ENCODE results near the gene SMIM31. TPM values are rescaled to one million over a fixed set of nuclear protein-coding genes. Genes with fewer than 3 reads are reported as not detected.
A peak's percentile ranks its signal among the peaks of the same experiment; 100 is the strongest.

Gene SMIM31
- polyA plus RNA-seq, 3 donors: 0.14 to 0.73 (median 0.57) TPM

DNA sequence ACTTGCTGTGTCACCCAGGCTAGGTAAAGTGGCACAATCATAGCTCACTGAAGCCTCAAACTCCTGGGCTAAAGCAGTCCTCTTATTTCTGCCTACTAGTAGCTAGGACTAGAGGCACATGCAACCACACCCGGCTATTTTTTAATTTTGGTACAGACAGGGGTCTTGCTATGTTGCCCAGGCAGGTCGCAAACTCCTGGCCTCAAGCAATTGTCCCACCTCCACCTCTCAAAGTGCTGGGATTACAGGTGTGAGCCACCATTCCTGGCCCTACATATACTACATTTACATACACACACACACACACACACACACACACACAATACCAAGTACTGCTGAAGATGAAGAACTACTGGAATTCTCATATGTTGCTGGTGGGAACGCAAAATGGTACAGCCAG, 26.9 kb downstream of the SMIM31 start:
- DNase-seq: no peak

GRCh38 chr4:164783976-164784375, 30.0 kb downstream of the SMIM31 start:
- DNase-seq: peak; percentile 80

DNA sequence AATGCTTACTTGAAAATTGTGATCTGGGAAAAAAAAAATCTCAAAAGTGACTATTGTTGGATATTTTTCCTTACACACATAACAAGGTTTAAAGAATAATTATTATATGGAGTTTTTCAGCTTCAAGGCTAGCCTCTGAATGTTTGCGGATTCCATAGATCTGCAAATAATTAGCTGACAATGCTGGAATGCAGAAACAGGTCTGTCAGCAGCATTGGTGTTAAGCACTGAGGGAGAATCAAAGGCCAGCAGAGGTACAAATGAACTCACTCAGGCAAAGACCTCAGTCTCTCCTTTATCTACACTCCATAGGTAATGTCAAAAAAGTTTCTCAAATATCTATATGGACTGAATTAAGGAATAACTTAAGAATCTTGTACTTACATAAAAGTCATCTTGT, 35.1 kb downstream of the SMIM31 start:
- DNase-seq: no peak

DNA sequence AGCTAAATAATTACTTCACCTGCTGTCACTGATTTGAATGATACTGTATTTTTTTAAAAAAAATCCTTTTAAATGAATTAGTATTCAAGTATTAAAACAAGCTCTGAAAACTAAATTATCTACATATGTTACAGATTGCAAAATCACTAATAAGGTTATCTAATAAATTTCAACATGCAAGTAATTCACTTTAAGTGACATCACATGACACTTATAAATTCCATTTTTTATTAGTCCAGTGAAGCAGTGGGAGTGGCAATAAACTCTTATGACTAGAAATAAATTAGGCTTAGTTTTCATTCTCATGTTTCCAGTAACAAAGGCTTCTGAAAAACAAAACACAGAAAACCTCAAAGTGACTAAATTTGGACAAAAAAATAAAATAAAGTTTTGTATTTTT, 36.3 kb downstream of the SMIM31 start:
- DNase-seq: no peak

- DNase-seq: no peak
Measured at GRCh38 chr4:164799410-164799809, 45.5 kb downstream of the SMIM31 start.

DNA sequence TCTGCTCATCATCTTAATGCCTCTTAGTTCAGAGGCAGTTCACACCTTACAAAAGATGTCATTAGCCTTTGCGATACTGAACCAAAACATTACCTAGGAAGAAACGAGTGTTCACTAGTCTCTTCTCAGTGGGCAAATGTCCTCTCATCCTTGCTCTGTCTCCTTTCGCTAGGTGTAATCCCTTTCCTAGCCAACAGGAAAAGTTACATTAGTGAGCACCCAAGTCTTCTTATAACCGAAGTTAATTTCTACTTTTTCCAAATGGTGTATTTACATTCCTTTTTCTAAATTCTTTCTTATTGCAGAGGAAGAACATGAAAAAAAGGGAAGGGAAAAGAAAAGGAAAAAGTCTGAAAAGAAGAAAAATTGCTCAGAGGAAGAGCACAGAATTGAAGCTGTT, 46.9 kb downstream of the SMIM31 start:
- no peak for DNase-seq

GRCh38 chr4:164802301-164802901, 48.5 kb downstream of the SMIM31 start:
- no peak for DNase-seq

- DNase-seq: no peak
Measured at GRCh38 chr4:164803702-164804101, 49.8 kb downstream of the SMIM31 start.

- no peak for DNase-seq
Measured at GRCh38 chr4:164807611-164808010, 53.7 kb downstream of the SMIM31 start.

- DNase-seq: no peak
Measured at GRCh38 chr4:164813554-164813953, 59.6 kb downstream of the SMIM31 start.

GRCh38 chr4:164815711-164816110, 61.8 kb downstream of the SMIM31 start:
- no peak for DNase-seq

DNA sequence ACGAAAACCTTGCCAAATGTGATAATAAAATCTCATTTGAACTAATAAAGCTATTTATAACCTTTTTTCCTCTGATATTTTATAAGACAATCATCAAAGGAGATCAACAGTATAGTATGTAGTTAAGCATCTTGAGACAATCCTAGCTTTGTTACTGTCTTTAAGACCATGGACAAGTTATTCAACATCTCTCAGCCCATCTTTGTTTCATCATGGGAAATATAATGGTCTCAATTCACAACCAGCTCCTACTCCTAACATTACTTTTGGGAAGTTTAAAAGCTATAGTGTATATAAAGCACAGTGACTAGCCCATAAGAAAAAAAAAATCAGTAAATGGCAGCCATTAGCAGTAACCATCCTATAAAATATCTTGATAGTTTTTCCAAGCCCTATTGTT, 65.4 kb downstream of the SMIM31 start:
- no peak for DNase-seq

DNA sequence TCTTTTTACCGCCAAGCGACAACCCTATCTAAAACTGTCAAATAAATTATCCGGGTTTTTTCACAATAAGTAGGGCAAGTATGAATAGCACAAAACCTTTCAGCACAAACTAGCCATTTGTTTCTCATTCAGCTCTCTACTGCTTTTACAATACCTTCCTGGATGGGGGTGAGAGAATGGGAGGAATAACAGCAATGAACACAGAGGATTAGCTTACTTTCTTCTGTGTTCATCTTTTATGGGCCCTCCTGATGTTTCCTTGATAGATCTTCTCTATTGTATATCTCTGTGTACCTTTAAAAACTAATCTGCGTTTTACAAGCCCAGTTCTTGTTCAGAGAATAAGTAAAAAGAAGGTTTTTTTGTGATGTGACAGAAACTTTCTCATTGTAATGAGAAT, 67.8 kb downstream of the SMIM31 start:
- no peak for DNase-seq

- DNase-seq: no peak
Measured at GRCh38 chr4:164824581-164824980, 70.7 kb downstream of the SMIM31 start.

DNA sequence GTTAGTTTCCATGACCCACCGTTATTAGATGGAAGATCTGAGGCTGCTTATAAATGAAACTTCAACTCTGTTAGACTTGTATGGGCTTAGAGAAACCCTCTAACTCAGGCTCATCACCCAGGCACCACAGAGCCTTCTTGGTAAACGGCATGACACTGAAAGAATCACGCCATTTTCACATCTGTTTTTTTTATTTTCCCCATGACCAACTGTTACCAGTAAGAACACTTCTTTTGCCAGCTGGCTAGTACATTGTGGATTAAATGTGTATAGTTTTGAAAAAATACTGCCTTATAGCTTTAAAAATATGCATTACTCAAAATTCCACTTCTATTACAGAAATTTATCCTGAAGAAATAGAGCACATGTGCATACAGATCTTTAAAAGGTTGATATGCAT, 75.0 kb downstream of the SMIM31 start:
- DNase-seq: no peak

DNA sequence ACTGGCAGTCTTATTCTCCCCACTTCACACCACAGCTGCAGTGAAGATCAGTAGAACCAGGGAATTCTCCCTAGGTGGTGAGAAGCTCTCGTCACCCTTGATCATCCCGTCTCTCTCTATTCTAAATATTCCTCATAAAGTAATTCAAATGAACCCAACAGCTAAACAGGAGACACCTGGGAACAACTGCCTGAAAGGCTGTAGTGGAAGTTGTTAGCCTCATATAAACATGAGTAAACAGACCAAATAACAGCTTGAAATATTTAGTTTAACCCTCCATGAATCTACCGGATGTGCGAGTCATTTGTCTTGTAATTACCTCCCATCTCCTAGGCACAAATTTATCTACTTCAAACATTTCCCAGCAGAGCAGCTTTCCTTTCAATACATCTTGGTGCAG, 92.6 kb downstream of the SMIM31 start:
- DNase-seq: no peak

GRCh38 chr4:164847016-164847415, 93.1 kb downstream of the SMIM31 start:
- DNase-seq: no peak

- DNase-seq: no peak
Measured at GRCh38 chr4:164847967-164848649, 94.2 kb downstream of the SMIM31 start.

Other genes starting within 250 kb of the SMIM31 start
- gene APELA, start 123.0 kb downstream of the SMIM31 start, polyA plus RNA-seq (ENCODE audit: insufficient read length in 3 of 3): 10 to 100 TPM in 1 of 3 donors, 1 to 10 TPM in 2; 6.8 to 12.8 (median 9.7) TPM
- gene TRIM61, start 223.5 kb downstream of the SMIM31 start, polyA plus RNA-seq (ENCODE audit: insufficient read length in 3 of 3): 1 to 10 TPM; 2.5 to 3.7 (median 3.4) TPM

Data from renal pelvis (tissue), 4 donors.